WTC11 (cell line): ENCODE data around the gene PHLPP1. TPM values are rescaled to one million over a fixed set of nuclear protein-coding genes. Genes with fewer than 3 reads are reported as not detected.

ENCODE experiments used
- ATAC-seq: fragments of 200-7000 bp; cut with Tn5 transposase; 2 replicates; pipeline ENCODE4 v1.10.0; 2021; ENCODE audit warnings: mild to moderate bottlenecking, moderate library complexity
- CTCF ChIA-PET: fragments of 300-600 bp; sonication (Branson Sonifier 250); formaldehyde crosslinking; loops from one replicate; lab custom pipeline; 2021; ENCODE audit warnings: antibody characterized with exemption; lab: Charles Lee
- POLR2A ChIA-PET: fragments of 350-600 bp; sonication (Branson Sonifier 250); formaldehyde crosslinking; loops from one replicate; lab custom pipeline; 2021; ENCODE audit warnings: antibody characterized with exemption; lab: Charles Lee
- DNase-seq: peaks from one replicate; pipeline ENCODE4 v3.0.0; 2021; ENCODE audit warnings: low spot score
- H3K27ac Mint-ChIP-seq: 2 replicates; pipeline ENCODE4 v1.8.0; 2021; ENCODE audit warnings: mixed read lengths
- H3K27me3 Mint-ChIP-seq: 2 replicates; pipeline ENCODE4 v1.8.0; 2021; ENCODE audit warnings: low read depth, mild to moderate bottlenecking, moderate library complexity, mixed read lengths
- H3K36me3 Mint-ChIP-seq: 2 replicates; pipeline ENCODE4 v1.8.0; 2021; ENCODE audit warnings: mixed read lengths
- H3K4me1 Mint-ChIP-seq: 2 replicates; pipeline ENCODE4 v1.8.0; 2022; ENCODE audit warnings: mixed read lengths
- H3K4me3 Mint-ChIP-seq: 2 replicates; pipeline ENCODE4 v1.8.0; 2021; ENCODE audit warnings: mild to moderate bottlenecking, moderate library complexity, mixed read lengths
- H3K9me3 Mint-ChIP-seq: 2 replicates; pipeline ENCODE4 v1.8.0; 2021; ENCODE audit warnings: mixed read lengths
- ATF1 ChIP-seq: sonication (generic); formaldehyde crosslinking; IDR thresholded peaks from 2 replicates; pipeline ENCODE4 v1.8.1; 2023; ENCODE audit warnings: mild to moderate bottlenecking, moderate library complexity, missing genetic modification reagents
- ATF3 ChIP-seq: sonication (generic); formaldehyde crosslinking; conservative IDR thresholded peaks from 2 replicates; pipeline ENCODE4 v1.8.1; 2022; ENCODE audit warnings: mild to moderate bottlenecking, missing genetic modification reagents
- ETV6 ChIP-seq: sonication (generic); formaldehyde crosslinking; IDR thresholded peaks from 2 replicates; pipeline ENCODE4 v1.8.1; 2022; ENCODE audit warnings: mild to moderate bottlenecking, missing genetic modification reagents
- MLX ChIP-seq: sonication (generic); formaldehyde crosslinking; IDR thresholded peaks from 2 replicates; pipeline ENCODE4 v1.8.1; 2023; ENCODE audit warnings: mild to moderate bottlenecking, missing genetic modification reagents, moderate library complexity
- NFATC4 ChIP-seq: fragments of 250-450 bp; sonication (Bioruptor Pico); IDR thresholded peaks from 2 replicates; pipeline ENCODE4 v1.9.0; 2021; ENCODE audit warnings: mild to moderate bottlenecking
- SMAD4 ChIP-seq: sonication (generic); formaldehyde crosslinking; IDR thresholded peaks from 2 replicates; pipeline ENCODE4 v1.8.0; 2022; ENCODE audit warnings: mild to moderate bottlenecking, missing genetic modification reagents
- TCF7 ChIP-seq: sonication (generic); formaldehyde crosslinking; IDR thresholded peaks from 2 replicates; pipeline ENCODE4 v1.8.0; 2022; ENCODE audit warnings: mild to moderate bottlenecking, low read depth, missing genetic modification reagents, moderate library complexity
- TEAD1 ChIP-seq: sonication (generic); formaldehyde crosslinking; IDR thresholded peaks from 2 replicates; pipeline ENCODE4 v1.8.0; 2022; ENCODE audit warnings: mild to moderate bottlenecking, missing genetic modification reagents
- ZBTB21 ChIP-seq: sonication (generic); formaldehyde crosslinking; IDR thresholded peaks from 2 replicates; pipeline ENCODE4 v1.8.1; 2023; ENCODE audit warnings: mild to moderate bottlenecking, missing genetic modification reagents, borderline replicate concordance
- ZBTB43 ChIP-seq: sonication (generic); formaldehyde crosslinking; IDR thresholded peaks from 2 replicates; pipeline ENCODE4 v1.8.1; 2023; ENCODE audit warnings: mild to moderate bottlenecking, missing genetic modification reagents
- ZNF263 ChIP-seq: sonication (generic); formaldehyde crosslinking; IDR thresholded peaks from 2 replicates; pipeline ENCODE4 v1.8.1; 2022; ENCODE audit warnings: low read depth, mild to moderate bottlenecking, moderate library complexity, missing genetic modification reagents
- ZNF396 ChIP-seq: fragments of 250-450 bp; sonication (Bioruptor Pico); IDR thresholded peaks from 2 replicates; pipeline ENCODE4 v1.8.0; 2021; ENCODE audit warnings: mild to moderate bottlenecking, moderate library complexity, borderline replicate concordance
- ZNF416 ChIP-seq: fragments of 250-450 bp; sonication (Bioruptor Pico); IDR thresholded peaks from 2 replicates; pipeline ENCODE4 v1.9.0; 2021; ENCODE audit warnings: mild to moderate bottlenecking, inconsistent platforms
- ZNF423 ChIP-seq: fragments of 250-450 bp; sonication (Bioruptor Pico); IDR thresholded peaks from 2 replicates; pipeline ENCODE4 v2.1.2; 2022; ENCODE audit warnings: mild to moderate bottlenecking, moderate library complexity
- total RNA-seq: library from RNA; stranded (reverse); gene quantifications from 3 replicates; pipeline ENCODE4 v1.2.3, GENCODE V29; 2021
- TF ChIP-seq, protein P1 (sequence below): fragments of 250-450 bp; sonication (Bioruptor Pico); IDR thresholded peaks from 2 replicates; pipeline ENCODE4 v1.9.0; 2021; ENCODE audit warnings: moderate library complexity, mild to moderate bottlenecking, inconsistent platforms, borderline replicate concordance
- TF ChIP-seq, protein P2 (sequence below): fragments of 250-450 bp; sonication (Bioruptor Pico); IDR thresholded peaks from 2 replicates; pipeline ENCODE4 v1.9.0; 2021; ENCODE audit warnings: mild to moderate bottlenecking
- TF ChIP-seq, protein P3 (sequence below): sonication (generic); formaldehyde crosslinking; IDR thresholded peaks from 2 replicates; pipeline ENCODE4 v1.8.0; 2023; ENCODE audit warnings: mild to moderate bottlenecking, missing genetic modification reagents

Gene PHLPP1
- total RNA-seq, 1 experiment from 2014 or later: 52.0 TPM

DNA sequence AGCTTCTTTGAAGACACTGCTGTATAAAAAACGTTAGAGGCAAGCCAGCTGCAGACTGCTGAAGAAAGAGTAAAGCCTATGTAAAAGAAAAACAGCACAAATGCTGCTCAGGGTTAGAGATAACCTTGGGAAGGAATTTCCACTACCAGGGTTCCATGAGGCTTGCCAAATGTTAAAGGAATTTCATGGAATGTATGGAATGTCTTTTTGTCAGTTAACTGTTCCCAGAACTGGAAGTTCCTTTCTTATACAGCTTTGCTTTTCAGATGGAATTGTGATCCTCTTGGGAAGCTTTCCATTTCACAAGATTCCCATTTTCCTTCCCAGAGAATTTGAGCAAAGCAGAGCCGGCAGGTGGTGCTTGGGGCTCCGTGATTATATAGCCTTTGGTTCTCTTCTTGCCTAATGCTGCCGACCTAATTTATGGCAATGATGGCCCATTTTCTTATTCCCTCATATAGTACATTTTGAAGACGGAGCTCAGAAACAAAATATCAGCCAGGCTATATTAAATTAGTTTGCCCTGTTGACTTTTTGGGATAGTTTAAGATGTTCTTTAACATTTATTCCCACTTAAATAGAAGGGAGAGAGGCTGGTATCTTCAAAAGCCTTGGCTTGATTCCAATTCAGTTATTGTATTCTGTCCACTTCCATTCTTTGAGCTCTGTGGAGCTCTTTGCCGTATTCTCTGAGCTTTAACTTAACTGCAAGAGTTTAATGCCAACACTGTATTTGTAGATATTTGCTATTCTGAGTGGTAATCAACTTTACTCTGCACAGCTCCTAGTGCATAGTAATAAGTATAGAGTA, 162.3 kb downstream of the PHLPP1 start:
- Mint-ChIP-seq H3K9me3 (no peaks in the 10 kb centered on the region), H3K4me3 (peak overlapping the region; percentile 29), H3K27me3 (no peaks in the 10 kb centered on the region), H3K27ac (peak overlapping the region; percentile 98), H3K36me3 (peaks cover 2% of the 10 kb centered on the region; the same call in 1 of the 2 replicates), H3K4me1 (peaks cover 77% of the 10 kb centered on the region)
- DNase-seq (peak; percentile 33), ATAC-seq (peak; percentile 83)
- ChIA-PET CTCF (interaction anchor here (0.6 to 1.7 kb wide), 9 partner anchors 25 to 218 kb away, joined by 3 to 6 read pairs (median 3); no protein-coding TSS in a partner anchor), POLR2A (interaction anchor here (1.8 kb wide), 1 partner anchor 162 kb away, joined by 11 read pairs; the partner anchor contains the start of gene PHLPP1)
- TF ChIP-seq ZNF423 (CRISPR knock-in tag) (no peak), ZNF416 (CRISPR knock-in tag) (no peak), TEAD1 (peak; percentile 95), ZBTB43 (CRISPR knock-in tag) (0 out of 2 replicates have a peak, but pooled peaks have one; percentile 53), NFATC4 (CRISPR knock-in tag) (no peak), TCF7 (CRISPR knock-in tag) (no peak)
- TF ChIP-seq, protein P1, sequence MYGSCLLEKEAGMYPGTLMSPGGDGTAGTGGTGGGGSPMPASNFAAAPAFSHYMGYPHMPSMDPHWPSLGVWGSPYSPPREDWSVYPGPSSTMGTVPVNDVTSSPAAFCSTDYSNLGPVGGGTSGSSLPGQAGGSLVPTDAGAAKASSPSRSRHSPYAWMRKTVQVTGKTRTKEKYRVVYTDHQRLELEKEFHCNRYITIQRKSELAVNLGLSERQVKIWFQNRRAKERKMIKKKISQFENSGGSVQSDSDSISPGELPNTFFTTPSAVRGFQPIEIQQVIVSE: no peak

- Mint-ChIP-seq H3K9me3 (no peaks in the 10 kb centered on the region), H3K27me3 (no peaks in the 10 kb centered on the region), H3K4me3 (peak overlapping the region; percentile 1; the same call in 1 of the 2 replicates), H3K36me3 (peaks cover 2% of the 10 kb centered on the region; the same call in 1 of the 2 replicates), H3K4me1 (peaks cover 79% of the 10 kb centered on the region), H3K27ac (peak overlapping the region; percentile 98)
- DNase-seq (no peak), ATAC-seq (no peak)
- POLR2A ChIA-PET: interaction anchor here (1.8 kb wide), 1 partner anchor 162 kb away, joined by 11 read pairs; the partner anchor contains the start of gene PHLPP1
- CTCF ChIA-PET: interaction anchor here (0.6 to 1.7 kb wide), 2 partner anchors 78 to 163 kb away, joined by 3 to 6 read pairs; no protein-coding TSS in a partner anchor
- TF ChIP-seq, protein P2, sequence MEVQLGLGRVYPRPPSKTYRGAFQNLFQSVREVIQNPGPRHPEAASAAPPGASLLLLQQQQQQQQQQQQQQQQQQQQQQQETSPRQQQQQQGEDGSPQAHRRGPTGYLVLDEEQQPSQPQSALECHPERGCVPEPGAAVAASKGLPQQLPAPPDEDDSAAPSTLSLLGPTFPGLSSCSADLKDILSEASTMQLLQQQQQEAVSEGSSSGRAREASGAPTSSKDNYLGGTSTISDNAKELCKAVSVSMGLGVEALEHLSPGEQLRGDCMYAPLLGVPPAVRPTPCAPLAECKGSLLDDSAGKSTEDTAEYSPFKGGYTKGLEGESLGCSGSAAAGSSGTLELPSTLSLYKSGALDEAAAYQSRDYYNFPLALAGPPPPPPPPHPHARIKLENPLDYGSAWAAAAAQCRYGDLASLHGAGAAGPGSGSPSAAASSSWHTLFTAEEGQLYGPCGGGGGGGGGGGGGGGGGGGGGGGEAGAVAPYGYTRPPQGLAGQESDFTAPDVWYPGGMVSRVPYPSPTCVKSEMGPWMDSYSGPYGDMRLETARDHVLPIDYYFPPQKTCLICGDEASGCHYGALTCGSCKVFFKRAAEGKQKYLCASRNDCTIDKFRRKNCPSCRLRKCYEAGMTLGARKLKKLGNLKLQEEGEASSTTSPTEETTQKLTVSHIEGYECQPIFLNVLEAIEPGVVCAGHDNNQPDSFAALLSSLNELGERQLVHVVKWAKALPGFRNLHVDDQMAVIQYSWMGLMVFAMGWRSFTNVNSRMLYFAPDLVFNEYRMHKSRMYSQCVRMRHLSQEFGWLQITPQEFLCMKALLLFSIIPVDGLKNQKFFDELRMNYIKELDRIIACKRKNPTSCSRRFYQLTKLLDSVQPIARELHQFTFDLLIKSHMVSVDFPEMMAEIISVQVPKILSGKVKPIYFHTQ (CRISPR knock-in tag): no peak
These were observed 163.0 kb downstream of the PHLPP1 start for GRCh38 chr18:62878305-62878704.

- Mint-ChIP-seq H3K4me1 (peaks cover 89% of the 10 kb centered on the region), H3K27me3 (no peaks in the 10 kb centered on the region), H3K4me3 (no peak overlapping the region), H3K9me3 (no peaks in the 10 kb centered on the region), H3K27ac (peak overlapping the region; percentile 94), H3K36me3 (no peaks in the 10 kb centered on the region)
- TF ChIP-seq ZNF263 (CRISPR knock-in tag): no peak
- no peak for TF ChIP-seq TCF7 (CRISPR knock-in tag)
- TF ChIP-seq ATF1: no peak
- no peak for TF ChIP-seq SMAD4
- no peak for TF ChIP-seq ETV6 (CRISPR knock-in tag)
- TF ChIP-seq ATF3 (CRISPR knock-in tag): no peak
- TF ChIP-seq, protein P3, sequence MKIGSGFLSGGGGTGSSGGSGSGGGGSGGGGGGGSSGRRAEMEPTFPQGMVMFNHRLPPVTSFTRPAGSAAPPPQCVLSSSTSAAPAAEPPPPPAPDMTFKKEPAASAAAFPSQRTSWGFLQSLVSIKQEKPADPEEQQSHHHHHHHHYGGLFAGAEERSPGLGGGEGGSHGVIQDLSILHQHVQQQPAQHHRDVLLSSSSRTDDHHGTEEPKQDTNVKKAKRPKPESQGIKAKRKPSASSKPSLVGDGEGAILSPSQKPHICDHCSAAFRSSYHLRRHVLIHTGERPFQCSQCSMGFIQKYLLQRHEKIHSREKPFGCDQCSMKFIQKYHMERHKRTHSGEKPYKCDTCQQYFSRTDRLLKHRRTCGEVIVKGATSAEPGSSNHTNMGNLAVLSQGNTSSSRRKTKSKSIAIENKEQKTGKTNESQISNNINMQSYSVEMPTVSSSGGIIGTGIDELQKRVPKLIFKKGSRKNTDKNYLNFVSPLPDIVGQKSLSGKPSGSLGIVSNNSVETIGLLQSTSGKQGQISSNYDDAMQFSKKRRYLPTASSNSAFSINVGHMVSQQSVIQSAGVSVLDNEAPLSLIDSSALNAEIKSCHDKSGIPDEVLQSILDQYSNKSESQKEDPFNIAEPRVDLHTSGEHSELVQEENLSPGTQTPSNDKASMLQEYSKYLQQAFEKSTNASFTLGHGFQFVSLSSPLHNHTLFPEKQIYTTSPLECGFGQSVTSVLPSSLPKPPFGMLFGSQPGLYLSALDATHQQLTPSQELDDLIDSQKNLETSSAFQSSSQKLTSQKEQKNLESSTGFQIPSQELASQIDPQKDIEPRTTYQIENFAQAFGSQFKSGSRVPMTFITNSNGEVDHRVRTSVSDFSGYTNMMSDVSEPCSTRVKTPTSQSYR: no peak
- no peak for TF ChIP-seq ZNF396 (CRISPR knock-in tag)
- TF ChIP-seq MLX (CRISPR knock-in tag): no peak
- no peak for TF ChIP-seq ZBTB21 (CRISPR knock-in tag)
- ATAC-seq (no peak), DNase-seq (no peak)
- ChIA-PET CTCF (interaction anchor here (0.7 kb wide), 1 partner anchor 68 kb away, joined by 4 read pairs; no protein-coding TSS in a partner anchor), POLR2A (interaction anchor here (0.6 kb wide), 1 partner anchor 24 kb away, joined by 3 read pairs; no protein-coding TSS in a partner anchor)
These were observed 164.7 kb downstream of the PHLPP1 start for GRCh38 chr18:62880034-62880433.
